ENCODE results near the gene DDT. TPM values are rescaled to one million over a fixed set of nuclear protein-coding genes. Genes with fewer than 3 reads are reported as not detected.

Gene DDT
- total and polyA plus RNA-seq, 10 of the 15 experiments (the other 5 are each of a cell fraction or from before 2014, with no cell fraction given) = 25.1 to 408 (median 202) TPM

- no peak for TF ChIP-seq ETV6 (conservative IDR thresholded peaks at IDR 0.05 in 1 of 2, IDR thresholded peaks at IDR 0.05 in 1 of 2; ENCODE audit: borderline replicate concordance in 1 of 2, low read depth in 1 of 2)
Measured at GRCh38 chr22:24010018-24010391, 35.8 kb upstream of the DDT start (continued).

- Histone ChIP-seq H3K27me3 (replicated peaks in 1 of 2; ENCODE audit: control insufficient read depth in 2 of 2, insufficient read depth in 2 of 2, low read length in 1 of 2) (no peaks in the 10 kb centered on the region), H4K20me1 (ENCODE audit: control insufficient read depth, insufficient read depth) (no peaks in the 10 kb centered on the region), H3K4me3 (no peak overlapping the region), H3K9me3 (replicated peaks; ENCODE audit: control insufficient read depth, insufficient read depth, low read length) (no peaks in the 10 kb centered on the region), H3K36me3 (ENCODE audit: control insufficient read depth in 2 of 2, insufficient read depth in 2 of 2, low read length in 1 of 2) (no peaks in the 10 kb centered on the region), H3K27ac (ENCODE audit: control insufficient read depth, insufficient read depth) (no peak overlapping the region), H3K9ac (ENCODE audit: control insufficient read depth, insufficient read depth, low read length) (no peak overlapping the region), H3K4me2 (ENCODE audit: control insufficient read depth, insufficient read depth) (no peak overlapping the region), H2AFZ (ENCODE audit: control insufficient read depth, low read depth, low read length) (no peak overlapping the region), H3K79me2 (ENCODE audit: control insufficient read depth, insufficient read depth, low read length) (peaks cover 27% of the 10 kb centered on the region), H3K4me1 (ENCODE audit: control insufficient read depth, insufficient read depth, low read length) (no peaks in the 10 kb centered on the region)
- DNase-seq (ENCODE audit: low read depth, low spot score) (no peak), FAIRE-seq (no peak), ATAC-seq (no peak)
- no TSS peak for BruUV-seq (replicated peaks)
- CTCF ChIA-PET = interaction anchor here (1.6 to 2.5 kb wide), 3 partner anchors 18 to 148 kb away, joined by 3 to 12 read pairs (median 6); no protein-coding TSS in a partner anchor
- POLR2A ChIA-PET = interaction anchor here (1.2 kb wide), 1 partner anchor 39 kb away, joined by 3 read pairs; no protein-coding TSS in a partner anchor
- RAD21 ChIA-PET (ENCODE audit: unreplicated experiment) = interaction anchor here (0.6 to 2.3 kb wide), 2 partner anchors 27 to 148 kb away, joined by 4 to 12 read pairs; no protein-coding TSS in a partner anchor
- no peak for TF ChIP-seq E4F1 (IDR thresholded peaks at IDR 0.05; ENCODE audit: borderline replicate concordance, partially characterized antibody)
- TF ChIP-seq CBX5 (IDR thresholded peaks at IDR 0.05; ENCODE audit: low read depth) = no peak
- TF ChIP-seq RBBP5 (conservative IDR thresholded peaks at IDR 0.05) = no peak
- no peak for TF ChIP-seq MTA2 (IDR thresholded peaks at IDR 0.05; ENCODE audit: low read depth)
- 75% methylated on average over 7 of the region's 7 CpGs for WGBS (ENCODE audit: insufficient coverage, insufficient replicate concordance, low lambda C conversion rate, missing lambda C conversion rate)
- intact Hi-C loops (cut with micrococcal nuclease; ENCODE audit: unreplicated experiment) = loop anchor here (10.0 kb wide), 1 partner anchor 65 kb away; no protein-coding TSS in a partner anchor
- SMC1A ChIA-PET (ENCODE audit: uncharacterized antibody, unreplicated experiment) = interaction anchor here (1.4 kb wide), 1 partner anchor 17 kb away, joined by 4 read pairs; no protein-coding TSS in a partner anchor
- in situ Hi-C loops (cut with MboI) = loop anchor here (5.0 kb wide), 1 partner anchor 72 kb away; no protein-coding TSS in a partner anchor
Measured at GRCh38 chr22:24009227-24010017, 35.2 kb upstream of the DDT start.

Measured in GM12878 (cell line).